ENCODE results near the gene NMT2. TPM values are rescaled to one million over a fixed set of nuclear protein-coding genes. Genes with fewer than 3 reads are reported as not detected.

The NMT2 gene
- polyA plus RNA-seq, 3 donors, result 0.35 to 1.1 (median 0.36) TPM

- Mint-ChIP-seq H3K36me3 (no peaks in the 10 kb centered on the region), H3K4me3 (peak overlapping the region in 1 of 2 donors; percentile 13), H3K27ac (no peak overlapping the region), H3K4me1 (peaks cover 3% of the 10 kb centered on the region), H3K9me3 (no peaks in the 10 kb centered on the region), H3K27me3 (ENCODE audit: low read depth in 3 of 3) (peaks cover 9 to 12% (median 12%) of the 10 kb centered on the region in 3 donors)
- H3K79me2 ChIP-seq (ENCODE audit: insufficient read depth, low read length), result no peaks in the 10 kb centered on the region
- intact Hi-C loops (cut with micrococcal nuclease), result no loop called here
- H3K9me3 ChIP-seq (replicated peaks in 1 of 2; ENCODE audit: control insufficient read depth in 1 of 2, insufficient read depth in 1 of 2, low read length in 2 of 2), result no peaks in the 10 kb centered on the region
- 95% methylated on average over 4 of the region's 5 CpGs for WGBS (ENCODE audit: insufficient coverage)
- H3K27me3 ChIP-seq (ENCODE audit: control insufficient read depth in 2 of 2, insufficient read depth in 2 of 2, low read length in 2 of 2), result peaks cover 2 to 13% of the 10 kb centered on the region in 2 donors
- H3K4me1 ChIP-seq (ENCODE audit: control insufficient read depth in 1 of 2, insufficient read depth in 2 of 2, low read length in 2 of 2), result peaks cover 12 to 13% of the 10 kb centered on the region in 2 donors
- no peak for DNase-seq
- H3K27ac ChIP-seq (ENCODE audit: low read depth in 1 of 2, low read length in 2 of 2), result no peak overlapping the region
- no peak overlapping the region for H3K9ac ChIP-seq (ENCODE audit: insufficient read depth, low read length, poor library complexity, severe bottlenecking)
- no peak overlapping the region for H3K4me2 ChIP-seq (replicated peaks; ENCODE audit: extremely low read depth, low read length, poor library complexity, severe bottlenecking)
- H4K20me1 ChIP-seq (ENCODE audit: insufficient read depth, low read length), result no peaks in the 10 kb centered on the region
- no peak overlapping the region for H2AFZ ChIP-seq (ENCODE audit: insufficient read depth, low read depth, low read length, poor library complexity, severe bottlenecking)
- TF ChIP-seq, protein P1, sequence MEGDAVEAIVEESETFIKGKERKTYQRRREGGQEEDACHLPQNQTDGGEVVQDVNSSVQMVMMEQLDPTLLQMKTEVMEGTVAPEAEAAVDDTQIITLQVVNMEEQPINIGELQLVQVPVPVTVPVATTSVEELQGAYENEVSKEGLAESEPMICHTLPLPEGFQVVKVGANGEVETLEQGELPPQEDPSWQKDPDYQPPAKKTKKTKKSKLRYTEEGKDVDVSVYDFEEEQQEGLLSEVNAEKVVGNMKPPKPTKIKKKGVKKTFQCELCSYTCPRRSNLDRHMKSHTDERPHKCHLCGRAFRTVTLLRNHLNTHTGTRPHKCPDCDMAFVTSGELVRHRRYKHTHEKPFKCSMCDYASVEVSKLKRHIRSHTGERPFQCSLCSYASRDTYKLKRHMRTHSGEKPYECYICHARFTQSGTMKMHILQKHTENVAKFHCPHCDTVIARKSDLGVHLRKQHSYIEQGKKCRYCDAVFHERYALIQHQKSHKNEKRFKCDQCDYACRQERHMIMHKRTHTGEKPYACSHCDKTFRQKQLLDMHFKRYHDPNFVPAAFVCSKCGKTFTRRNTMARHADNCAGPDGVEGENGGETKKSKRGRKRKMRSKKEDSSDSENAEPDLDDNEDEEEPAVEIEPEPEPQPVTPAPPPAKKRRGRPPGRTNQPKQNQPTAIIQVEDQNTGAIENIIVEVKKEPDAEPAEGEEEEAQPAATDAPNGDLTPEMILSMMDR (IDR thresholded peaks at IDR 0.05), result no peak
- H3K4me3 ChIP-seq (replicated peaks in 1 of 3; ENCODE audit: low read depth in 2 of 3, low read length in 3 of 3), result no peak overlapping the region
- H3K36me3 ChIP-seq (replicated peaks in 1 of 2; ENCODE audit: control insufficient read depth in 1 of 2, insufficient read depth in 2 of 2, low read length in 2 of 2), result no peaks in the 10 kb centered on the region
Observed at GRCh38 chr10:15091418-15091817, 77.1 kb downstream of the NMT2 start.

GRCh38 chr10:15088428-15089261 lies 79.8 kb downstream of the NMT2 start, which contains the start of gene ACBD7:
Gene ACBD7, minus strand, starts transcription at chr10:15088776. Its CDS starts 48 bp downstream, at chr10:15088728.
- Histone ChIP-seq H3K27ac (ENCODE audit: low read depth in 1 of 2, low read length in 2 of 2) (no peak within 1 kb of the TSS), H4K20me1 (ENCODE audit: insufficient read depth, low read length) (no peaks in the 10 kb centered on the region), H3K4me1 (ENCODE audit: control insufficient read depth in 1 of 2, insufficient read depth in 2 of 2, low read length in 2 of 2) (peaks cover 10% of the 10 kb centered on the region in 2 donors), H2AFZ (ENCODE audit: insufficient read depth, low read depth, low read length, poor library complexity, severe bottlenecking) (peak within 1 kb of the TSS; percentile 86), H3K4me3 (replicated peaks in 1 of 3; ENCODE audit: low read depth in 2 of 3, low read length in 3 of 3) (peak within 1 kb of the TSS; percentile 31 to 76 (median 37)), H3K79me2 (ENCODE audit: insufficient read depth, low read length) (no peaks in the 10 kb centered on the region), H3K36me3 (replicated peaks in 1 of 2; ENCODE audit: control insufficient read depth in 1 of 2, insufficient read depth in 2 of 2, low read length in 2 of 2) (no peaks in the 10 kb centered on the region), H3K9me3 (replicated peaks in 1 of 2; ENCODE audit: control insufficient read depth in 1 of 2, insufficient read depth in 1 of 2, low read length in 2 of 2) (no peaks in the 10 kb centered on the region), H3K4me2 (replicated peaks; ENCODE audit: extremely low read depth, low read length, poor library complexity, severe bottlenecking) (peak within 1 kb of the TSS; percentile 92), H3K9ac (ENCODE audit: insufficient read depth, low read length, poor library complexity, severe bottlenecking) (peak within 1 kb of the TSS; percentile 7), H3K27me3 (ENCODE audit: control insufficient read depth in 2 of 2, insufficient read depth in 2 of 2, low read length in 2 of 2) (peaks cover 2 to 13% of the 10 kb centered on the region in 2 donors)
- TF ChIP-seq, protein P1 (IDR thresholded peaks at IDR 0.05), result peak; percentile 49
- H3K4me3 Mint-ChIP-seq, result peak within 1 kb of the TSS; percentile 59 to 82
- no peak within 1 kb of the TSS for H3K27ac Mint-ChIP-seq
- no peaks in the 10 kb centered on the region for H3K36me3 Mint-ChIP-seq
- H3K4me1 Mint-ChIP-seq, result peaks cover 4% of the 10 kb centered on the region
- peaks cover 9 to 19% (median 10%) of the 10 kb centered on the region in 3 donors for H3K27me3 Mint-ChIP-seq (ENCODE audit: low read depth in 3 of 3)
- under 1% methylated on average over 43 of the region's 63 CpGs for WGBS (ENCODE audit: insufficient coverage)
- no peaks in the 10 kb centered on the region for H3K9me3 Mint-ChIP-seq
- DNase-seq, result peak; percentile 50 to 72 (median 70)
- intact Hi-C loops (cut with micrococcal nuclease), result no loop called here
